Adrenal gland (tissue), 12 donors: ENCODE measurements around the gene UBAC1. TPM values are rescaled to one million over a fixed set of nuclear protein-coding genes. Genes with fewer than 3 reads are reported as not detected.

Source experiments
- DNase-seq, 7 donors: peaks; one replicate each; pipeline ENCODE4 v3.0.0-alpha.2; 2019 to 2020
- H3K27ac ChIP-seq, 5 donors: fragments of 200-600 bp; sonication (generic) in 4 of 5; 1 replicate in 3 of 5; 2 replicates in 2 of 5; pipeline versions ENCODE4 v1.5.1 to v1.8.0; 2016 to 2020; ENCODE audit warnings: mild to moderate bottlenecking in 1 of 5
- H3K27me3 ChIP-seq: fragments of 200-600 bp; 2 replicates; pipeline ENCODE4 v1.8.0; 2021
- H3K36me3 ChIP-seq, 2 donors: fragments of 200-600 bp; replicated peaks in 1 of 2; 1 replicate in 1 of 2; 2 replicates in 1 of 2; pipeline versions ENCODE4 v1.5.1 to v1.8.0; 2018 to 2022
- H3K4me1 ChIP-seq, 2 donors: fragments of 200-600 bp; replicated peaks in 1 of 2; 1 replicate in 1 of 2; 2 replicates in 1 of 2; pipeline versions ENCODE4 v1.5.1 to v1.8.0; 2018 to 2021
- H3K4me3 ChIP-seq, 4 donors: fragments of 200-600 bp; sonication (generic) in 3 of 4; one replicate each; pipeline ENCODE4 v1.5.1; 2016 to 2018
- H3K9me3 ChIP-seq, 3 donors: fragments of 200-600 bp; sonication (generic) in 1 of 3; replicated peaks in 1 of 3; 1 replicate in 2 of 3; 2 replicates in 1 of 3; pipeline versions ENCODE4 v1.5.1 to v1.8.0; 2016 to 2021
- CTCF ChIP-seq, 6 experiments: fragments of 450-650 bp in 4 of 6; fragments of 200-600 bp in 2 of 6; sonication (generic) in 1 of 6; IDR thresholded peaks; 1 replicate in 5 of 6; 2 replicates in 1 of 6; pipeline versions ENCODE4 v1.5.1 to v1.8.0; 2016 to 2021; ENCODE audit warnings: antibody characterized with exemption in 6 of 6, mild to moderate bottlenecking in 2 of 6, moderate library complexity in 1 of 6
- POLR2A ChIP-seq, 2 donors: fragments of 450-650 bp; IDR thresholded peaks; one replicate each; pipeline ENCODE4 v1.6.1; 2017; ENCODE audit warnings: antibody characterized with exemption in 2 of 2, mild to moderate bottlenecking in 2 of 2, moderate library complexity in 1 of 2
- WGBS, 4 donors: extraction: QIAGEN DNeasy Blood & Tissue Kit in 2 of 4; methylation state at CpG; one replicate each; pipeline versions ENCODE4 v1.1.5 to v1.1.7; 2013 to 2017; 5-methylcytosine and 5-hydroxymethylcytosine counted together
- intact Hi-C, 2 donors: fragments of 100-400 bp; cut with DNase I; formaldehyde crosslinking; loops; one replicate each; pipeline versions ENCODE4 v1.14.1 to v1.15.0; 2022 to 2023
- polyA plus RNA-seq, 3 donors: library from polyadenylated mRNA; stranded (reverse); fragments of 200-250 nt in 2 of 3; fragments of 350-450 nt in 1 of 3; fragmentation: Illumina TruSeq in 1 of 3; extraction: RNeasy Lipid Tissue Mini Kit (QIAGEN cat#74804) in 1 of 3; gene quantifications; one replicate each; pipeline ENCODE4 v1.2.3, GENCODE V29; 2013 to 2014
- total RNA-seq, 9 donors: library from RNA; depleted of rRNA in 4 of 9; stranded (reverse); fragments of >200 nt in 4 of 9; fragments of 120-200 nt in 1 of 9; fragmentation: NEBNext Ultra II Directional in 1 of 9; extraction: Animal tissue kit (Norgen Biotek cat#: 25700) in 1 of 9; gene quantifications; one replicate each; pipeline versions ENCODE4 v1.1.0 to v1.2.4, GENCODE V29; 2013 to 2023
- donor health status: healthy with polysubstance abuse.
- donor health status: Bipolar disorder and iron deficiency.
- donor health status: DM: yes; HTN: yes; CAD: no.
- donor health status: DM: no; HTN: no; CAD: no.
- donor health status: DM: no; HTN: no; CAD: no.
- donor health status: DM: yes; HTN: yes; CAD: no.

The UBAC1 gene
- total and polyA plus RNA-seq, 12 donors, result 20.2 to 63.3 (median 37.9) TPM

GRCh38 chr9:135975834-135976233 lies 14.7 kb upstream of the UBAC1 start:
- Histone ChIP-seq H3K9me3 (no peaks in the 10 kb centered on the region), H3K4me1 (no peaks in the 10 kb centered on the region), H3K4me3 (no peak overlapping the region), H3K27me3 (no peaks in the 10 kb centered on the region), H3K27ac (no peak overlapping the region), H3K36me3 (no peaks in the 10 kb centered on the region)
- WGBS, 4 donors, result 79 to 84% (median 82%) methylated on average over 10 of the region's 10 CpGs
- TF ChIP-seq CTCF (IDR thresholded peaks at IDR 0.05), result no peak
- TF ChIP-seq POLR2A (IDR thresholded peaks at IDR 0.05), result no peak
- DNase-seq, result no peak
- intact Hi-C loops, result no loop called here

GRCh38 chr9:135974220-135974573 lies 13.0 kb upstream of the UBAC1 start:
- H3K9me3 ChIP-seq, result no peaks in the 10 kb centered on the region
- H3K4me3 ChIP-seq, result no peak overlapping the region
- no peak overlapping the region for H3K27ac ChIP-seq
- peaks cover 0 to 9% of the 10 kb centered on the region in 2 donors for H3K4me1 ChIP-seq
- TF ChIP-seq CTCF (IDR thresholded peaks at IDR 0.05) (no peak), POLR2A (IDR thresholded peaks at IDR 0.05) (no peak)
- intact Hi-C loops, result no loop called here
- 57 to 67% (median 64%) methylated on average over 10 of the region's 10 CpGs for WGBS, 4 donors
- no peak for DNase-seq
- H3K36me3 ChIP-seq, result no peaks in the 10 kb centered on the region
- H3K27me3 ChIP-seq, result no peaks in the 10 kb centered on the region

- WGBS, 4 donors, result 47 to 63% (median 59%) methylated on average over 22 to 23 of the region's 23 CpGs
- H3K27me3 ChIP-seq, result no peaks in the 10 kb centered on the region
- peak in 1 of 7 donors; percentile 33 for DNase-seq
- no peak overlapping the region for H3K4me3 ChIP-seq
- peaks cover 0 to 16% of the 10 kb centered on the region in 2 donors for H3K4me1 ChIP-seq
- no peaks in the 10 kb centered on the region for H3K36me3 ChIP-seq
- no peak overlapping the region for H3K27ac ChIP-seq
- no peaks in the 10 kb centered on the region for H3K9me3 ChIP-seq
- TF ChIP-seq CTCF (IDR thresholded peaks at IDR 0.05), result no peak
- TF ChIP-seq POLR2A (IDR thresholded peaks at IDR 0.05), result no peak
- intact Hi-C loops, result no loop called here
Observed at GRCh38 chr9:135973277-135974219, 12.4 kb upstream of the UBAC1 start.

- intact Hi-C loops, result no loop called here
- Histone ChIP-seq H3K36me3 (no peaks in the 10 kb centered on the region), H3K27ac (no peak overlapping the region), H3K9me3 (no peaks in the 10 kb centered on the region), H3K27me3 (no peaks in the 10 kb centered on the region), H3K4me1 (peaks cover 0 to 31% of the 10 kb centered on the region in 2 donors), H3K4me3 (no peak overlapping the region)
- TF ChIP-seq POLR2A (IDR thresholded peaks at IDR 0.05) (no peak), CTCF (IDR thresholded peaks at IDR 0.05) (no peak)
- 38 to 49% (median 48%) methylated on average over 6 to 13 of the region's 13 CpGs for WGBS, 4 donors
- DNase-seq, result peak in 1 of 7 donors; percentile 21
Observed at GRCh38 chr9:135971892-135972291, 10.7 kb upstream of the UBAC1 start.
